Progenitor cell of endocrine pancreas (in vitro differentiated cells): ENCODE data around the gene DDN. TPM values are rescaled to one million over a fixed set of nuclear protein-coding genes. Genes with fewer than 3 reads are reported as not detected.

Experiments
- DNase-seq: peaks from one replicate; pipeline ENCODE4 v3.0.0; 2021; ENCODE audit warnings: low spot score; ENCODE audit not compliant: unreplicated experiment
- H3K27ac Mint-ChIP-seq: 2 replicates; pipeline ENCODE4 v1.8.0; 2021; ENCODE audit warnings: mild to moderate bottlenecking, moderate library complexity, mixed read lengths
- H3K27me3 Mint-ChIP-seq: 2 replicates; pipeline ENCODE4 v1.8.0; 2021; ENCODE audit warnings: mixed read lengths
- H3K36me3 Mint-ChIP-seq: 2 replicates; pipeline ENCODE4 v1.8.0; 2022; ENCODE audit warnings: mixed read lengths; ENCODE audit not compliant: insufficient read depth
- H3K4me1 Mint-ChIP-seq: 2 replicates; pipeline ENCODE4 v1.8.0; 2021; ENCODE audit warnings: low read depth, mixed read lengths
- H3K4me3 Mint-ChIP-seq: 2 replicates; pipeline ENCODE4 v1.8.0; 2021; ENCODE audit warnings: low read depth, mild to moderate bottlenecking, moderate library complexity, mixed read lengths
- H3K9me3 Mint-ChIP-seq: 2 replicates; pipeline ENCODE4 v1.8.0; 2021; ENCODE audit warnings: low read depth, mixed read lengths
- total RNA-seq: library from RNA; stranded (reverse); gene quantifications from 2 replicates; pipeline ENCODE4 v1.2.1, GENCODE V29; 2021
- TF ChIP-seq, protein P1 (sequence below): fragments of 200-600 bp; sonication (generic); IDR thresholded peaks from one replicate; pipeline ENCODE4 v1.5.0; 2021; ENCODE audit warnings: antibody characterized with exemption, mild to moderate bottlenecking; ENCODE audit not compliant: unreplicated experiment

Gene DDN
- total RNA-seq, 1 donor from 2014 or later = 0.57 TPM

GRCh38 chr12:49043241-49043640 is 44.1 kb upstream of the DDN start:
- Mint-ChIP-seq H3K27ac (no peak overlapping the region), H3K9me3 (no peaks in the 10 kb centered on the region), H3K27me3 (no peaks in the 10 kb centered on the region), H3K36me3 (peaks cover 22% of the 10 kb centered on the region), H3K4me1 (no peaks in the 10 kb centered on the region), H3K4me3 (no peak overlapping the region)
- TF ChIP-seq, protein P1, sequence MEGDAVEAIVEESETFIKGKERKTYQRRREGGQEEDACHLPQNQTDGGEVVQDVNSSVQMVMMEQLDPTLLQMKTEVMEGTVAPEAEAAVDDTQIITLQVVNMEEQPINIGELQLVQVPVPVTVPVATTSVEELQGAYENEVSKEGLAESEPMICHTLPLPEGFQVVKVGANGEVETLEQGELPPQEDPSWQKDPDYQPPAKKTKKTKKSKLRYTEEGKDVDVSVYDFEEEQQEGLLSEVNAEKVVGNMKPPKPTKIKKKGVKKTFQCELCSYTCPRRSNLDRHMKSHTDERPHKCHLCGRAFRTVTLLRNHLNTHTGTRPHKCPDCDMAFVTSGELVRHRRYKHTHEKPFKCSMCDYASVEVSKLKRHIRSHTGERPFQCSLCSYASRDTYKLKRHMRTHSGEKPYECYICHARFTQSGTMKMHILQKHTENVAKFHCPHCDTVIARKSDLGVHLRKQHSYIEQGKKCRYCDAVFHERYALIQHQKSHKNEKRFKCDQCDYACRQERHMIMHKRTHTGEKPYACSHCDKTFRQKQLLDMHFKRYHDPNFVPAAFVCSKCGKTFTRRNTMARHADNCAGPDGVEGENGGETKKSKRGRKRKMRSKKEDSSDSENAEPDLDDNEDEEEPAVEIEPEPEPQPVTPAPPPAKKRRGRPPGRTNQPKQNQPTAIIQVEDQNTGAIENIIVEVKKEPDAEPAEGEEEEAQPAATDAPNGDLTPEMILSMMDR = no peak
- no peak for DNase-seq

GRCh38 chr12:49041881-49042484 is 42.8 kb upstream of the DDN start:
- no peak for DNase-seq
- no peak overlapping the region for H3K4me3 Mint-ChIP-seq
- TF ChIP-seq, protein P1 = no peak
- H3K27me3 Mint-ChIP-seq = no peaks in the 10 kb centered on the region
- no peaks in the 10 kb centered on the region for H3K9me3 Mint-ChIP-seq
- no peaks in the 10 kb centered on the region for H3K4me1 Mint-ChIP-seq
- no peak overlapping the region for H3K27ac Mint-ChIP-seq
- peaks cover 18% of the 10 kb centered on the region for H3K36me3 Mint-ChIP-seq

- Mint-ChIP-seq H3K9me3 (no peaks in the 10 kb centered on the region), H3K27ac (no peak overlapping the region), H3K36me3 (peaks cover 18% of the 10 kb centered on the region), H3K27me3 (no peaks in the 10 kb centered on the region), H3K4me1 (no peaks in the 10 kb centered on the region), H3K4me3 (no peak overlapping the region)
- TF ChIP-seq, protein P1 = no peak
- DNase-seq = no peak
Measured at GRCh38 chr12:49041036-49041880, 42.1 kb upstream of the DDN start.

- Mint-ChIP-seq H3K9me3 (no peaks in the 10 kb centered on the region), H3K27ac (no peak overlapping the region), H3K27me3 (no peaks in the 10 kb centered on the region), H3K36me3 (peaks cover 16% of the 10 kb centered on the region), H3K4me3 (no peak overlapping the region), H3K4me1 (no peaks in the 10 kb centered on the region)
- no peak for DNase-seq
- TF ChIP-seq, protein P1 = no peak
Measured at GRCh38 chr12:49040364-49040855, 41.2 kb upstream of the DDN start.

DNA sequence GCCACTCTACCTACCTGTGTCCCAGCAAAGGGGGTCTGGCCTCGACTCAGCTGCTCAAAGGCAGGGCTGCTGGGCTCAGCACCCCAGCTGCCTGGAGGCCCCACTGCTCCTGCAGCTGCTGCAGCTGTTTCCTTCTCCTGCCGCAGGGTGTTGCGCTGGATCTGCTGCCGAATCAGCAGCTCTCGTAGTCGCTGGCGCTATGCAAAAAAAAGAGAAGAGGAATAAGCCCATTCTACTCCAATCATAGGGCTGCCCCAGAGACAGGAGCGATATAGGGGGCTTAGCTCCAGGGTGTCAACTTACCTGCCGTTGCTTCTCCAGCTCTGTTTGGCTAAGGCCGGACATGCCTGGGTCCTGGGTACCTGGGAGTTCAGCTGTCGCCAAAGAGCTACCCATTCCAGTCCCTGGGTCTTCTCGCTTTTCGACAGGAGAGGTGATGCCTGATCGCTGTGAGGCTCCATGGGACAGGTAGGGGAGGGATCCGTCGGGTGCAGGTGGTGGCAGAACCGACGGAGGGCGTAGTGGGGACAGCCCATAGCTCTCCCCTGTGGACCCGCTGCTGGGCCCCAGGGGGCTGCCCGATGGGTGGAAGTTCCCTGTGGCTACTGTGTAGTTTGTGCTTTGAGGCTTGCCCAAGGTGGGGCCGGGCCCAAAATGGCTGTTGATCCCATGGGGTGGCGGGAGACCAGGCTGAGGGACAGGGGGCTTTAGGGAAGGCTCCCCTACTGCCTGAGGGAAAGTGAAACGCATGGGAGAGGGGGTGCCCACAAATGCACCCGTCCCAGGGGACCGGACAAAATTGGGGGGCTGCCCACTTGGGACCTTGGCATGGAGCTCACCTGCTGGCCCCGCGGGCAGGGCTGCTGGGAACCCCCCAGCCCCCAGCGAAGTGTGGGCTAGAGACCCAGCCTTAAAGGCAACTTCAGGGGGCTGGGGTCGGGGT is 40.5 kb upstream of the DDN start:
- no peak overlapping the region for H3K4me3 Mint-ChIP-seq
- H3K27me3 Mint-ChIP-seq = no peaks in the 10 kb centered on the region
- H3K27ac Mint-ChIP-seq = no peak overlapping the region
- TF ChIP-seq, protein P1 = no peak
- peaks cover 16% of the 10 kb centered on the region for H3K36me3 Mint-ChIP-seq
- DNase-seq = no peak
- H3K9me3 Mint-ChIP-seq = no peaks in the 10 kb centered on the region
- no peaks in the 10 kb centered on the region for H3K4me1 Mint-ChIP-seq
